Measurements from ENCODE around the gene SEPTIN12. TPM values are rescaled to one million over a fixed set of nuclear protein-coding genes. Genes with fewer than 3 reads are reported as not detected.
"Not testable (repeated sequence)": the region's sequence is repeated elsewhere in the genome, so short reads cannot be mapped to it uniquely, and the experiment has no call there.

Gene SEPTIN12
- total RNA-seq, 1 experiment from 2014 or later, result not detected

DNA sequence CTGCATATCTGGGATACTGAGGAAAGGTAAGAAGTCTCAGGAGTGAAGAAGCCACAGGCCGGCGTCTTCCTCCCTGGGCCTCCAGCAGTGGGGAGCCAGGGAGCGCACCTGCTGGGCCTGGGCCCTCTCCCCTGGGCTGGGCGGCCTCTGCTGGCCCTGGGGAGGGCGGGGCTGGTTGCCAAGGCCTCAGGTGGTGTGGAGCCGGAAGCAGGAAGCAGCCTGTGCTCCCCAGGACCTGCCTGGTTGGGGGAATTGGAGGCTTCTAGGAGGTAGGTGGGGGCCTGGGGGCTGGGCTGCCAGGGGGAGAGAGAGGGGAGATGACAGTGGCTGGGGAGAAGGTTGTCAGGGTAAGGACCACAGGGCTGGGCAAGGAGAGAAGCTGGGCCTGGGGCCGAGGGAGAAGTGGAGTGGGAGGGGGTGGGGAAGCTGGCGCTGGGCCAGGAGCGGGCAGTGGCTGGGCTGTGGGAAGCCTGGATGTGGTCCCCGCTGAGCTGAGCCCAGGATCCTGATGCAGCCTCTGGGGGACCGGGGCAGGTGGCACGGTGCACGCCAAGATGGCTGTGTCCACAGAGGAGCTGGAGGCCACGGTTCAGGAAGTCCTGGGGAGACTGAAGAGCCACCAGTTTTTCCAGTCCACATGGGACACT, 7.2 kb upstream of the SEPTIN12 start, which contains the start of gene SMIM22:
SMIM22 (plus strand) TSS at position 189 of the 647 bp plus-strand sequence; CDS start at position 555, 366 bp downstream.
- Histone ChIP-seq H3K27me3 (no peaks in the 10 kb centered on the region), H3K36me3 (no peaks in the 10 kb centered on the region), H3K9me3 (no peaks in the 10 kb centered on the region), H3K4me3 (no peak within 1 kb of the TSS)
- DNase-seq, result no peak

DNA sequence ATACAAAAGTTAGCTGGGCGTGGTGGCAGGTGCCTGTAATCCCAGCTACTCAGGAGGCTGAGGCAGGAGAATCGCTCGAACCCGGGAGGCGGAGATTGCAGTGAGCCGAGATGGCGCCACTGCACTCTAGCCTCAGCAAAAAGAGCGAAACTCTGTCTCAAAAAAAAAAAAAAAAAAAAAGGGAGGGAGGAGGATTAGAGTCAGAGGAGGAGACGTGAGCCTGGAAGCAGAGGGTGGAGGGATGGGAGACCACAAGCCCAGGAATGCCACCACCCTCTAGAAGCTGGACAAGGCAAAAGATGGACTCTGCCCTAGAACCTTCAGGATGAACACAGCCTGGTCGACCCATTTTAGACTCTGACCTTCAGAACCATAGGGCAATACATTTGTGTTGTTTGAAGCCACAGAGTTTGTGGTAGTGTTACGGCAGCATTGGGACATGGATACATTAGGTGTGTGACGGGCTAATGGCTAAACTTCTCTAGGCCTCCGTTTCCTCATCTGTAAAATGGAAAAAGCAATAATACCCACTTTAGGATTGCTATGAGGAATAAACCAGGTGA, 4.9 kb upstream of the SEPTIN12 start:
- H3K4me3 ChIP-seq, result no peak overlapping the region
- no peaks in the 10 kb centered on the region for H3K9me3 ChIP-seq
- DNase-seq, result no peak
- H3K27me3 ChIP-seq, result no peaks in the 10 kb centered on the region
- no peaks in the 10 kb centered on the region for H3K36me3 ChIP-seq

DNA sequence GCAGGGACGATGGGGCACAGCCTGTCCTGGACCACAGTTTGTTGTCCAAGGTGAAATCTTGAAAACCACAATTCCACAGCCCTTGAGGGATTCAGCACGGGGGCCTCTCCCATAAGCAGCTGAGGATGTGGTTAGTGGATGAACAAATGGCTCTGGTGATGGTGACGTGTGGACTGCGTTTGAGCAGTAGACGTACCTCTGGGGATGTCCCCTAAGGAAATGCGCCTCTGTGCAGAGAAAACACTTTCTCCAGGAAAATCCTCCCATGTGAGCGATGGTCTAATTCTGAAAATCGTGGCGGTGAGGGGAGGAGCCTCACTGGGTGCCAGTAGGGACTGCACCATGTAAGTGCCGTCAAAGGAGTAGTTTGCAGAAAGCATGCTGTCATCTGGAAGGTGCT, 2.7 kb upstream of the SEPTIN12 start:
- H3K27me3 ChIP-seq, result no peaks in the 10 kb centered on the region
- no peaks in the 10 kb centered on the region for H3K36me3 ChIP-seq
- no peaks in the 10 kb centered on the region for H3K9me3 ChIP-seq
- H3K4me3 ChIP-seq, result no peak overlapping the region
- DNase-seq, result no peak

DNA sequence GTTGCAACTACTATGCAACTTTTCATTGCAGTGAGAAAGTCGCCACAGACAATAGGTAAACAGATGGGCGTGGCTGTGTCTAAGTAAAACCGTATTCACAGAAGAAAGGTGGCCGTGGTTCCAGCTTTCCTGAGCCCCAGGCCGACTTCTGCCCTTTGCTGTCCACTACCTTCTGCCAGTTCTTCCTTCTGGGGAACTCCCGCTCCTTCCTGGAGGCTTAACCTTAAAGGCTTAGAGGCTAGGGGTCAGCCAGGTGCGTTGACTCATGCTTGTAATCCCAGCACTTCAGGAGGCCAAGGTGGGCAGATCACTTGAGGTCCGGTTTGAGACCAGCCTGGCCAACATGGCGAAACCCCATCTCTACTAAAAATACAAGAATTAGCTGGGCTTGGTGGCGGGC, 2.1 kb upstream of the SEPTIN12 start:
- no peaks in the 10 kb centered on the region for H3K9me3 ChIP-seq
- H3K27me3 ChIP-seq, result no peaks in the 10 kb centered on the region
- H3K36me3 ChIP-seq, result no peaks in the 10 kb centered on the region
- DNase-seq, result no peak
- no peak overlapping the region for H3K4me3 ChIP-seq

DNA sequence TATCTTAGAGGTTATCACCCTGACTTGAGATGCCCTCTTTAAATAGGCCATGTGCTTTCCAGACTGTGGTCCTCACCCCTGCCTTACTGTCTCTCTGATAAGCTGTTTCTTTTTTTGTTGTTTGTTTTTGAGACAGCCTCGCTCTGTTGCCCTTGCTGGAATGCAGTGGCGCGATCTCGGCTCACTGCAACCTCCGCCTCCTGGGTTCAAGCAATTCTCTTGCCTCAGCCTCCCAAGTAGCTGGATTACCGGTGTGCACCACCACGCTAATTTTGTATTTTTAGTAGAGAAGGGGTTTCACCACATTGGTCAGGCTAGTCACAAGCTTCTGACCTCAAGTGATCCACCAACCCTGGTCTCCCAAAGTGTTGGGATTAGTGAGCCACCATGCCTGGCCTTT, 765 bp upstream of the SEPTIN12 start:
- Histone ChIP-seq H3K27me3 (no peaks in the 10 kb centered on the region), H3K4me3 (no peak overlapping the region), H3K36me3 (no peaks in the 10 kb centered on the region), H3K9me3 (no peaks in the 10 kb centered on the region)
- DNase-seq, result no peak

DNA sequence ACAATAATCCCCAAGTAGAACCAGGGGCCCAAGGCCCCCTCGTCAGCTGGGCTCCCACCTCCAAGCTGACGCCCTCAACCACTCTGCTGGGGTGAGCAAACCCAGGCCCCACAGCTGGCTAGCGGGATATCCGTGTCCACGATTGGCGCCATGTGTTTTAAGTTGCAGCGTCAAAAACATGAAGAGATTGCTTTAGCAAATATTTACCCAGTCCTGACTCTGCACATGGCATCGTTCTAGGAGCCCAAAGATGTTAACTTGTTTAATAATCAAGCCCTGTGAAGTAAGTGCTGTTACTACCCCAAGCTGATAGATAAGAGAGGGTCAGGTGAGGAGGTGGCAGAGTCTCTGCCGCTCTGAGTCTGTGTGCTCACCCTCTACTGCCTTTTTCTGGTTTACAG, 344 bp upstream of the SEPTIN12 start:
- no peak overlapping the region for H3K4me3 ChIP-seq
- DNase-seq, result no peak
- no peaks in the 10 kb centered on the region for H3K9me3 ChIP-seq
- H3K27me3 ChIP-seq, result no peaks in the 10 kb centered on the region
- H3K36me3 ChIP-seq, result no peaks in the 10 kb centered on the region

DNA sequence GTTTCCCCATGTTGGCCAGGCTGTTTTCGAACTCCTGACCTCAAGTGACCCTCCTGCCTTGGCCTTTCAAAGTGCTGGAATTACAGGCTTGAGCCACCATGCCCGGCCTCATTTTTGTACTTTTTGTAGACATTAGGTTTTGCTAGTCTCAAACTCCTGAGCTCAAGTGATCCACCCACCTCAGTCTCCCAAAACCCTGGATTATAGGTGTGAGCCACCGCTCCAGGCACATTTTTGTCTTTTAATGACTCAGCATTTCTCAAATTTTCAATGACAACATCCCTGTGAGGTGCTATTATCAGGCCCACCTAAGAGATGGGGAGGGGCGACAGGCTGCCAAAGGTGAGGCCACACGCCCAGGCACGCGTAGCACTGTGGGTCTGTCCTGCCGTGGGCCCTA, 1.1 kb downstream of the SEPTIN12 start:
- no peak for DNase-seq
- no peaks in the 10 kb centered on the region for H3K9me3 ChIP-seq
- no peak overlapping the region for H3K4me3 ChIP-seq
- H3K36me3 ChIP-seq, result no peaks in the 10 kb centered on the region
- no peaks in the 10 kb centered on the region for H3K27me3 ChIP-seq

DNA sequence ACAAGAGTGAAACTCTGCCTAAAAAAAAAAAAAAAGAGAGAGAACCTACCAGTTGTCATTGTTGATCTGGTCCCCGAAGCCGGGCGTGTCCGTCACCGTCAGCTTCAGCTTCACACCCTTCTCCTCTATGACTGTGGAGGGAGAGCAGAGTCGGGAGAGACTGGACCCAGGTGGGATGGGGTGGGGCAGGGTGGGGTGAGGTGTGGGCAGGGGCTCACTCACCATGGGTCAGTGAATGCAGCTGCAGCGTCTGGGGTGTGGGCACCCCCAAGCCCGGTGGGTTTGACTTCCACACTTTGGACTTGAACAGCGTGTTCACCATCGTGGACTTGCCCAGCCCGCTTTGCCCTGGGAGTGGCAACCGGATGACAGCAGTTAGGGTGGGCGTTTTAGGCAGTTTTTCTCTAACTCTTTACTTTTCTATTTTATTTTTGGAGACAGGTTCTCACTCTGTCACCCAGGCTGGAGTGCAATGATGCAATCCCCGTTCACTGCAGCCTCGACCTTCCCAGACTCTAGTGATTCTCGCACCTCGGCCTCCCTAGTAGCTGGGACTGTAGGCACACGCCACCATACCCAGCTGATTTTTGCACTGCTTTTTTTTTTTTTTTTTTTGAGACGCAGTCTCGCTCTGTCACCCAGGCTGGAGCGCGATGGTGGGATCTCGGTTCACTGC, 2.2 kb downstream of the SEPTIN12 start:
- Histone ChIP-seq H3K9me3 (no peaks in the 10 kb centered on the region), H3K4me3 (no peak overlapping the region), H3K36me3 (no peaks in the 10 kb centered on the region), H3K27me3 (no peaks in the 10 kb centered on the region)
- no peak for DNase-seq

DNA sequence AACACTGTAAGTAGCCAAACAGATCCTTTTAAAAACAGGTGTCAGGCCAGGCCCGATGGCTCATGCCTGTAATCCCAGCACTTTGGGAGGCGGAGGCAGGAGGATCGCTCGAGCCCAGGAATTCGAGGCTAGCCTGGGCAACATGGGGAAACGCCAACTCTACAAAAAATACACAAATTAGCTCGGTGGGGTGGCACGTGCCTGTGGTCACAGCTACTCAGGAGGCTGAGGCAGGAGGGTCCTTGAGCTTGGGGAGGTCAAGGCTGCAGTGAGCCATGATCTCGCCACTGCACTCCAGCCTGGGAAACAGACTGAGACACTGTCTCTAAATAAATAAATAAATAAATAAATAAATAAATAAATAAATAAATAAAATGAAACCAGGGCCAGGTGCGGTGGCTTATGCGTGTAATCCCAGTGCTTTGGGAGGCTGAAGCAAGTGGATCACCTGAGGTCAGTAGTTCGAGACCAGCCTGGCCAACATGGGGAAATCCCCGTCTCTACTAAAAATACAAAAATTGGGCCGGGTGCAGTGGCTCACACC, 3.6 kb downstream of the SEPTIN12 start:
- H3K4me3 ChIP-seq, DNase-seq, H3K27me3 ChIP-seq, H3K9me3 ChIP-seq, H3K36me3 ChIP-seq: not testable (repeated sequence)

DNA sequence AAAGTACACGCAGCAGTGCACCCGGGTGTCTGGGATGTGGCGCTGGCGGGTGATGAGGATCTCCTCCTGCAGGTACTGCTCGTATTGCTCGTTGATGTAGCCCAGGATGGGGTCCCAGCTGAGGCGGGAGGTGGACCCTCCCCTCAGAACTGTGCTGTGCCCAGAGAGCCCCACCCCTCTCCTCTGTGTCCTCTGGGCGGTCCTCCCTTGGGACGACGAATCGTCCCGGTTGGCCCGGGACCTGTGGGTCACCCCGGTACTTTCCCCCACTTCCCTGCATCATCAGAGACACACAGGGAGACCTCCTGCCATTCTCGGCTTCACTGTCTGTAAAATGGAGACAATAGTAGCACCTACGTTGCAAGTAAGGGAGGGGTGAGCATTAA, 4.2 kb downstream of the SEPTIN12 start:
- Histone ChIP-seq H3K36me3 (no peaks in the 10 kb centered on the region), H3K4me3 (no peak overlapping the region)
- DNase-seq, result no peak

DNA sequence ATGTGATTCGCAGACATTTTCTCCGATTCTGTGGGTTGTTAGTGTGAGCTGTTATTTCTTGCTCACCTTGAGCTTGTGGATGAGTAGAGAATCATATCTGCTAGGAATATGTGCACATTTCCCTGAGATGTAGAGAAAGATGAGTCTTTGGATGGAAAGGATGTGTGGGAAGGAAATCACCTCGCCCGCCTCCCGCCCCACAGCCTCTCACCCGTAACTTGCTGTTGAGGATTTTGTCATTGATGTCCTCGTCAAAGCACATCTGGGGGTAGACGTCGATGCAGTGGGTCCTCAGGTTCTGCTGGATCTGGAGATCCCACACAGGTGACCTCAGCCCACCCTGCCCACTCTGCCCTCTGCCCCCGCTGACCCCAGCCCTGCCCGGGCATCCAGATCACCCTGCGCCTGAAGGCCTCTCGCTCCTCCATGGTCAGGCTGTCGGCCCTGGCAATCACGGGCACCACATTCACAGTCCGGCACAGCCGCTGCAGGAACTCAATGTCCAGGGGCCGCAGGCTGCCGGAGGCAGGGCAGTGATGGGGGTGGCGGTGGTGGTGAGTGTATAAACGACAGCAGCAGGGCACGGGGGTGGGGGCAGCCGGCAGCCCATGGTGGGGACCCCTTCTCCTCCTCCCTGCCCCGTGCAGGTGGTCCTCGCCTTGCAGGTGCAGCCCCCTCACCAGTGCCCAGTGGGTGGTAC, 4.7 kb downstream of the SEPTIN12 start:
- Histone ChIP-seq H3K36me3 (no peaks in the 10 kb centered on the region), H3K27me3 (no peaks in the 10 kb centered on the region), H3K4me3 (no peak overlapping the region), H3K9me3 (no peaks in the 10 kb centered on the region)
- no peak for DNase-seq

More for the DNA sequence above, 4.2 kb downstream of the SEPTIN12 start:
- no peaks in the 10 kb centered on the region for H3K27me3 ChIP-seq
- no peaks in the 10 kb centered on the region for H3K9me3 ChIP-seq

DNA sequence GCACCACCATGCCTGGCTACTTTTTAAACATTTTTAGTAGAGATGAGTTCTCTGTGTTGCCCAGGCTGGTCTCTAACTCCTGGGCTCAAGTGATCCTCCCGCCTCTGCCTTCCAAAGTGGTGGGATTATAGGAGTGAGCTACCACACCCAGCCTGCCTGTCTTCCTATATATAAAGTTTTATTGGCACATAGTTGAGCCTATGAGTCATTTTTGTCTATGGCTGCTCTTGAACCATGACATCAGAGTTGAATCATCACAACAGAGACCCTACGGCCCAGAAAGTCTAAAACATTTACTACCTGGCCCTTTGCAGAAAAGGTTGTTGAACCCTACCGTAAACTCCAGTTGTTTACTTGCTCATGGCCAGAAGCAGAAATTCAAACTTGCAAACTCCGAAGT, 7.9 kb downstream of the SEPTIN12 start:
- H3K27me3 ChIP-seq, result no peaks in the 10 kb centered on the region
- DNase-seq, result no peak

DNA sequence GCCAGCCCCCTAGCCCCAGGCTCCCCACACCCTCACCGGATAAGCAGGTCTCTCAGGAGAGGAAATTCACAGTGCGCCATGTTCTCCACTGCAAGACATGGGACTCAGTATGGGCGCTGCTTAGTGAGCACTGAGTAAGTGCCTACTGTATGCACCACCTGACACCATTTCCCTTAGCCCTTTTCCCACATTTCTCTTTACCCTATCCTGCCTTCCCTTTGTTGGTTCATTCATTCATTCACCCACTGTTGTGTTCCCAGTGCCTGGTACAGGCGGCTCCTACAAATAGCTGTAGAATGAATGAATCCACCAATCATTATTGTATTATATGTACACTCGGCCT, 10.1 kb downstream of the SEPTIN12 start:
- Histone ChIP-seq H3K4me3 (no peak overlapping the region), H3K9me3 (no peaks in the 10 kb centered on the region), H3K36me3 (no peaks in the 10 kb centered on the region), H3K27me3 (no peaks in the 10 kb centered on the region)
- DNase-seq, result no peak

More for the DNA sequence above, 7.9 kb downstream of the SEPTIN12 start:
- H3K4me3 ChIP-seq, result no peak overlapping the region
- H3K9me3 ChIP-seq, result no peaks in the 10 kb centered on the region
- H3K36me3 ChIP-seq, result no peaks in the 10 kb centered on the region

DNA sequence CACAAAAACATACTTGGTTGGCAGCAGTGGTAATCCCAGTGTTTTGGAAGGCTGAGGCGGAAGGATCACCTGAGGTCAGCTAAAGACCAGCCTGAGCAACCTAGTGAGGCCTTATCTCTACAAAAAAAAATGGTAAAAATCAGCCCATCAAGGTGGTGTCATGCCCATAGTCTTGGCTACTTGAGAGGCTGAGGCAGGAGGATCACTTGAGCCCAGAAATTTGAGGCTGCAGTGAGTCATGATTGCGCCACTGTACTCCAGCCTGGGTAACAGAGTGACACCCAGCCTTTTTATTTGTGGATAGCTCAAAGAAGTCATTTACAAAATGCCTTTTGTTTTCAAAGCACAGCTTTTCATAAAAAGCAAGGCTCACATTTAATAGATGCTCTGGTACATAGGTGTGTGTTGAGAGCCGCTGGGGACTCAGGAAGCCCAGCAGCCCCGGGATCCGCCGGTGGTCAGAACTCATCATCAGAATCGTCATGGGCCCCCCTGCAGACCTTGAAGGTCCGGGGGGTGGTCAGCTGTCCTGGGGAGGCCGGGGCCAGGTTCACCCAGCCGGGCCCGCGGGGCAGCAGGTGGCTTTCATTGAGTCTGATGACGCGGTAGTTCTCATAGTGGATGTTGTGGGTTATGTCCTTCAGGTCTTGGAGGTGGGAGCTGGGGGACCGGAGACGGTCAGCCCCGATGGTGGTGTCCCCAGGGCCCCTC, 10.7 kb downstream of the SEPTIN12 start:
- no peak overlapping the region for H3K4me3 ChIP-seq
- no peaks in the 10 kb centered on the region for H3K36me3 ChIP-seq
- no peaks in the 10 kb centered on the region for H3K9me3 ChIP-seq
- DNase-seq, result no peak
- H3K27me3 ChIP-seq, result no peaks in the 10 kb centered on the region

DNA sequence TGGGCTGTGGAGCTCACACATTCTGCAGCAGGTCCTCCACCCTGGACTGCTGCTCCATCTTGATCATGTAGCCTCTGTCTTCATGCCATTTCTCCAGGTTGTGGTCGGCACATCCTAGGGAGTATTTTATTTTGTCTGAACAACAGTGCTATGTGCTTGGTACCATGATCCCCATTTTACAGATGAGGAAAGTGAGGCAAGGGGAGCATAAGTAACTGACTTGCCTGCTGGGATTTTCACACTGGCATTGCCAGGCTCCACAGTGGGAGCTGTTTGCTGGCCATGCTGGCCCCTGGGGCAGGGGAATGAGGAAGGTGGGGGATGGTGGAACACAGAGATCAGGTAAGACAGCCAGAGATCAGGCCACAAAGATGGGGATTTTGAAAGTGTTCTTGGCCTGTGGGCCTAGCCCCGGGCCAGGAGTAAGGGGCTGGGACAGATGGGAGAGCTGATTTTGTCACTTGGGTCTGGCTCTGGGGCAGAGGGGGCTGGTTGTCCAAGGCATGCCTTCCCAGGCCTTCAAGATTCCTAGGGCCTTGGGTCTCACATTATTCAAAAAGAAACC, 11.9 kb downstream of the SEPTIN12 start:
- H3K4me3 ChIP-seq, result no peak overlapping the region
- no peak for DNase-seq
- H3K9me3 ChIP-seq, result no peaks in the 10 kb centered on the region

DNA sequence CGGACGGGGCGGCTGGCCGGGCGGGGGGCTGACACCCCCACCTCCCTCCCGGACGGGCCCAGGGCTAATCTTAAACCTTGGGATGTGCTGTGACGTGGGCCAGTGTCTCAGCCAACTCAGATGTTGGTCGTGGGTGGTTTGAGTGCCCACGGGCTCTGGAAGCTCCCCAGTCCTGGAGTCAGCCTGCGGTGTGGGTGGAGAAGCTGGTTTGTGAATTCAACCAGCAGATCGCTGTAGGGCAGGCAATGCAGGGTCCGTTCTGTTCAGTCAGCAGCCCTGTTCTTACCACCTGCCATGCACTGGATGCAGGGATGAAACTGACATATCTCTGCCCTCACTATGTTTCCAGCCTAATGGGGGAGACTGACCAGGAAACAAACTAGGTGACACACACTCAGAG, 13.1 kb downstream of the SEPTIN12 start:
- no peaks in the 10 kb centered on the region for H3K36me3 ChIP-seq
- no peak for DNase-seq
- no peaks in the 10 kb centered on the region for H3K27me3 ChIP-seq
- no peaks in the 10 kb centered on the region for H3K9me3 ChIP-seq
- no peak overlapping the region for H3K4me3 ChIP-seq

More for the DNA sequence above, 11.9 kb downstream of the SEPTIN12 start:
- no peaks in the 10 kb centered on the region for H3K36me3 ChIP-seq
- no peaks in the 10 kb centered on the region for H3K27me3 ChIP-seq
